HL-60/S4 treated with retinoic acid at 250 ng/mL for 4 days and 3 days (cell line): ENCODE data around the gene PDE10A.
"Not testable (repeated sequence)": the region's sequence is repeated elsewhere in the genome, so short reads cannot be mapped to it uniquely, and the experiment has no call there.

Experiments
- in situ Hi-C: fragments of 300-500 bp; cut with MboI; formaldehyde crosslinking; loops from 2 replicates; pipeline ENCODE4 v1.7.0; 2022; ENCODE audit warnings: low sequenced_read_pairs

Gene PDE10A

DNA sequence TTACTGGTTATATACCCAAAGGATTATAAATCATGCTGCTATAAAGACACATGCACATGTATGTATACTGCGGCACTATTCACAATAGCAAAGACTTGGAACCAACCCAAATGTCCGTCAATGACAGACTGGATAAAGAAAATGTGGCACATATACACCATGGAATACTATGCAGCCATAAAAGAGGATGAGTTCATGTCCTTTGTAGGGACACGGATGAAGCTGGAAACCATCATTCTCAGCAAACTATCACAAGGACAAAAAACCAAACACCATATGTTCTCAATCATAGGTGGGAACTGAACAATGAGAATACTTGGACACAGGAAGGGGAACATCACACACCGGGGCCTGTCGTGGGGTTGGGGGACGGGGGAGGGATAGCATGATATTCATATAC, 104.9 kb downstream of the PDE10A start:
- in situ Hi-C loops = not testable (repeated sequence)

DNA sequence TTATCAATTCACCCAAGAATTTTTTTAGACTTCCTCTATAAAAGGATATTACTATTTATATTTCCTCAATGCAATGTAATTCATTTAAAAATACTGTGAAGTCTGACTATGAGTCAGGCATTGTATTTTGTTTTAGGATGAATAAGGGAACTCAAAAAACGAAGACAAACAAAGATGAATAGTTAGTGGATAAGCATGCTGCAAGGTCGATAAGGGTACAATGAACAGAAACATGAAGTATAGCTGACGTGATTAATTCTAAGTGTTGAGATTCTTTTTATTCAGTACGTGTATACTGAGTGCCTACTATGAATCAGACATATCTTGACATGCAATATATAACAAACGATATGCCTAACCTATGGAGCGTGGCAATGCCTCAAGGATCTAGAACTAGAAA, 105.4 kb downstream of the PDE10A start:
- in situ Hi-C loops = no loop called here

DNA sequence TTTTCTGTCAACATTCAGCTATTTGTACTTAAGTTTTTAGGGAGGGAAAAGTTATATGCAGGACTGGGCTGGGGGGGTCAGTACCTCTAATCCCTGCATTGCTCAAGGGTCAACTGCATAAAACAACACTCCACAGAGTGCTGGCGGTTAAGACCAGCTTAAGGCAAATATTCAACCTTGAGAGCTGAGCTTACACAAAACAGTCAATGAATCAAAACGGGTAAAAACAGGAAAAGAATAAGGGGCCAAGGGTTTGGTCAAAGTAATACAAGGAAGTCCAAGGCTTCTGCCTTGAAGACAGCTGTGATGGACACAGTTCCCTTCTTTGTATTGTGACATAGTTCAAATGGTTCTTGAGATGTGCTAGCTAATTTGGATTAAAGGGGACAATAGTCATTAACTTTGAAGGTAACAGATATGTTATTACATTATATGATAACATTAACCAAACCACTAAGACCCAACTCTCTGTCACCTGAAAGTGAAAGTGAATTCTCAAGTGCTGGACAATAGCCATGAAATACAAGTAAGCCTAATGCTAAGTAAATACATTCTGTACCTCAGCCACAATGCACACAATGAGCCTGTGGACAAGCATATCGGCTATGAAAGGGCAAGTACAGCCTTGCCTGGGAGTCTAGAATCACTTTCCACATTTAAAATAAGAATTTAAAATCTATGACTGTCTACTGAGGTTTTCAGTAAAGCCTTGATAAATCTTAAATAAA, 106.8 kb downstream of the PDE10A start:
- in situ Hi-C loops = no loop called here

DNA sequence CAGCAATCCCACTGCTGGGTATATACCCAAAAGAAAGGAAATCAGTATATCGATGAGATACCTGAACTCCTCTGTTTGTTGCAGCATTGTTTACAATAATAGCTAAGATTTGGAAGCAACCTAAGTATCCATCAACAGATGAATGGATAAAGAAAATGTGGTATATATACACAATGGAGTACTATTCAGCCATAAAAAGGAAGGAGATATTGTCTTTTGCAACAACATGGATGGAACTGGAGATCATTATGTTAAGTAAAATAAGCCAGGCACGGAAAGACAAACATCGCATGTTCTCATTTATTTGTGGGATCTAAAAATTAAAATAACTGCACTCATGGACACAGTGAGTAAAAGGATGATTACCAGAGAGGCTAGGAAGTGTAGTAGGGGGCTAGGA, 108.4 kb downstream of the PDE10A start:
- in situ Hi-C loops = not testable (repeated sequence)

DNA sequence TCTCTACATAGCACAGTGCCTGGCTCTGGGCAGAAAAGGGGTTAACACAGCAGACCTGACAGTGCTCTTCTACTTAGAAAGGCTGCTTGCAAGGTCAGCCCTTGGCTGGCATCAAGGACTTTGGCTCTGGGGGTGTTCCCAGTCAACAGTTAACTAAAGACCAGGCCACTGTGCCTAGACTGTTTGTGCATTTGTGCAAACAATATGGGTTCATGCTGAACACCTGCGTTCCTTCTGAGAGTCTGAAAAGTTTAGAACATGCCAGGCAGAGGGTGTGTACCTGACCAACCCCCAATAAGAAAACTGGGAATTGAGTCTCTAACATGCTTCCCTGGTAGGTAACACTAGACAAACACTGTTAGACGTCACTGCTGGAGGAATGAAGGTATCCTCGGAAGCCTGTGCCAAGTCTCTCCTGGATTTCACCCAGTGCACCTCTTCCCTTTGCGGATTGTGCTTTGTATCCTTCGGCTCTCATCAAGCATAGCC, 110.7 kb downstream of the PDE10A start:
- in situ Hi-C loops = no loop called here

DNA sequence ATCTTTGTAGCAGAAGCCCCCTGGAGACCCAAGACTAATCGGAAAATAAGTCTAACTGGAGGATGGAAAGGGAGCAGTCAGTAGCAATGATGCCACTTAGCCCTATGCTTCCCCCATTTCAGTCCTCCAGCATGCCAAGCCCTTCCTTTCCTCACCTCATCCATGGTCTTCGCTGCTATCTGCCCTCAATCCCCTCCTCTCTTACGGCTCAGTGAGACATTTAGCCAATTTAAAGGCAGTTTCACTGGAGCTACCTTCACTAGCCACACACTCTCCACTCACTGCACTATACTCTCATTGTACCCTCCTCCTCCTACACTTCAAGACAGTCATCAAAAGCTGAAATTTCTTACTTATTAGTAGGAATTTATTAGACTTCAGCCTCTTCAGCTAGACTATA, 111.2 kb downstream of the PDE10A start:
- in situ Hi-C loops = no loop called here

DNA sequence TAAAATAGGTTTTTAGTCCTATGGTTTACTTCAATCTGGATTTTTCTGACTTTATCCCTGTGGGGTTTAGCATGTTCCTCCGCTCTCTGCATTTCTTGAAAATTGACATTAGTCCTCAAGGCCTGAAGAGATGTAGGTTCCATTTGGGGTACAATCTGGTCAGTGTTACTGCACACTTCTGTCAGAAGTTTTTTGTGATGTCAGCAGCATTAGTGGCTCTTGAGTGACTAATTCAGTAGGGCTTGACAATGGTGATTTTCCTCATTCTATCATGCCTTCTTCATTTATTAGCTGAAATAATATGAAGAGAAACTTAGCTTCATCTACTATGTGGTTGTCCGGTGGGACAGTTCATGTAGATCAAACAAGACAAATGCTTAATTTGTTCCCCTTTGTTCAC, 114.6 kb downstream of the PDE10A start:
- in situ Hi-C loops = no loop called here

DNA sequence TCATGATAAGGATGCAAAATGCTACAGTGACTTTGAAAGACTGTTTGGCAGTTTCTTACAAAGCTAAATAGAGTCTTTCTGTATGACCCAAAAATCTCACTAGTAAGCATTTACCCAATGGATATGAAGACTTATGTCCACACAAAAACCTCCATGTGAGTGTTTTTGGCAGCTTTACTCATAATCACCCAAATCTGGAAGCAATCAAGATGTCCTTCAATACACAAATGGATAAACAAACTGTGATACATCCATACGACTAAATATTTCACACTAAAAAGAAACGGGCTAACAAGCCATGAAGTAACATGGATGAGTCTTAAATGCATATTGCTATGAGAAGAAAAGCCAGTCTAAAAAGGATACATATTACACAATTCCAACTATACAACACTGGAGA, 117.2 kb downstream of the PDE10A start:
- in situ Hi-C loops = no loop called here

DNA sequence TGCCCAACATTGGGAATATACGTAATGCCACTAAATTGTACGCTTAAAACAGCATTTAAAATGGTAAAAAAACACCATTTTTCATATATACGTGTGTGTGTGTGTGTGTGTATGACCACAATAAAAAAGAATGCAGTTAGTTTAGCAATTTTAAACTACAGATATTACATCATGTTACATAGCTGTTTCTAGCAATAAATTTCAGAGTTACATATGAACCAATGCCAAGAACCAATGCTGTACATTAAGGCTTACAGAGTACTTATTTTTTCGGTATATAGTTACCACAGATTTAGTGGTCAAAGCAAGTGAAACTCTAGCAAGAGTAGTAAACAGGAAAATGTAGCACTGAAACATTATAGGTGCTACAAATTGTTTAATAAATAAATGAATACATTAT, 119.3 kb downstream of the PDE10A start:
- in situ Hi-C loops = no loop called here

DNA sequence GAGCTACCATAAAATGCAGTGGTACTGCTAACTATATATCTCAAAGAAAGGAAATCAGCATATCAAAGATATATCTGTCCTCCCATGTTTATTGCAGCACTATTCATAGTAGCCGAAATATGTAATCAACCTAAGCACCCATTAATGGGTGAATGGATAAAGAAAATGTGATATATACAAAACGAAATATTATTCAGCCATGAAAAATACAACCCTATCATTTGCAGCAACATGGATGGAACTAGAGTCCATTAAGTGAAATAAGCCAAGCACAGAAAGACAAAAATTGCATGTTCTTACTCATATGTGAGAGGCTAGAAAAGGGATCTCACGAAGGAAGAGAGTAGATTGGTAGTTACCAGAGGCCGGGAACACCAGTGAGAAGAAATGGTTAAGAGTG, 126.1 kb downstream of the PDE10A start:
- in situ Hi-C loops = no loop called here

DNA sequence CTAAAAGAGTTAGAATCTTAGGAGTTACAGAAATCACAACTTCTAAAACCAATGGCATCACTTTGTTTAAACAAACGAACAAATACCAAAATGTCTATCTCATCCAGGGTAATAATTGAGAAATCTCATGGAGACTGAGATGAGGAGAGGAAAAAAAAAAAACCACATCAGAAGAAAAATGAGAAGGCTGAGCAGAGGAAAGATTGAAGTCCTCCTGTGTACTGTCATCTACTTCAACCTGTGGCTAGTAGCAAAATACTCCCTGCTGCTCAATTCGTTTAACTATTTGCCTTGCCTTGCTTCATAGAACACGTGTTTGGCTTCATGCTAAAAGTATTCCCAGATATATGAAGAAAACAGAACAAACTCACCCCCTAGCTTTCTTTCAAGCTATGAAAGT, 143.7 kb downstream of the PDE10A start:
- in situ Hi-C loops = no loop called here

DNA sequence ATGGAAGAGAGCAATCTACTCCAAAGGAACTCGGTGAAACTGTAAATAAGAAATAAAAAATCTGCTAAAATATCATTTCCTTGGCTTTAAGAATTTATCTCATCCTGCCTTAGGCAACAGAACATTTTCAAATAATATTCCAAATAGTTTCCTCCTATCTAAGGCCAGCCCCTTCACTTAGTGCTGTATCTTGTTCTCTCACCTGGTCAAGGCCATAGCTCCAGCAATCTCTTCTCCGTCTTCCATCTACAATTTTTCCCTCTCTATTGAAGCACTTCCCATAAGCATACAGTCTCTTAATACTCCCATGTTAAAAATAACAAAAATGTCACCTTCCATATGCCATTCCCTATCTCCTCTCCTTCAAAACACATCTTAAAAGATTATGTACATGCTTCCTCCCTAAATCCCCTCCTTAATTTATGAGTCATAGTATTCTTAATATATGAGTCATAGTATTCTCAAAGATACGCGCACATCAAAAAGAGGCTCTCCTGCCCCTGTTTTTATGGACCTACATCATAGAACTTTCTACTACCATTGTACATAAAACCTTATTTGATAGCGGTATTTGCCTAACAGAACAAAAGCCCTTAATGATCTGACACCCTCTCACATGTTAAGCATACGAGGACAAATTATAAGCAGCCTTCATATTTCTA, 146.9 kb downstream of the PDE10A start:
- in situ Hi-C loops = no loop called here

DNA sequence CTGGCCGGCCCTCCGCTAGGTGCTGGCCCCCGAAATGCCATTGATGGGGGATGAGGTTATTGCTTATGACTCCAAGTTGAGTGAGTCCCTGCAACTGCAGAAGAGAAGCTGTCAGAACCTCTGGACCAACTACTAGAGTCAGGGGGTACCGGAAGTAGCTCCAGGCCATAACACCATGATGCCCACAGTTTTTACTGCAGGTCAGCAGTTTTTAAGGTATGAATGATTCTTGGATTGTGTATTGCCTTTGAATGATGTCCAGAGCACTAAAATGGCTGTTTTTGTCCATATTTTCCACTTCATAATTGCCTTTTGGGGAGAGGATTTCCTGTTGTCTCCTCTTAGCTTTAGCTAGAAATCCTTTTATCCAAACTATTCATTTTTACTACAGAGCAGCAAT, 148.4 kb downstream of the PDE10A start:
- in situ Hi-C loops = no loop called here

DNA sequence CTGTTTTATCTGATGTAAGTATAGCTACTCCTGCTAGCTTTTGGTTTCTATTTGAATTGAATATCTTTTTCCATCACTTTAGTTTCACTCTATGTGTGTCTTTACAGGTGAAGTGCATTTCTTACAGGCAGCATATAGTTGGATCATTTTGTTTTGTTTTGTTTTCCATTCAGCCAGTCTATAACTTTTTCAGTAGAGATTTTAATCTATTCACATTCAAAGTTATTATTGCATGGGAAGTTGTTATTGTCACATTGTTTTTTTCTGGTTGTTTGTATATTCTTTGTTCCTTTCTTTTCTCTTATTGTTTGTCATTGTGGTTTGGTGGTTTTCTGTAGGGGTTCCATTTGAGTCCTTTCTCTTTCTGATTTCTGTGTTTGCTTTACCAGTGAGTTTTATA, 151.2 kb downstream of the PDE10A start:
- in situ Hi-C loops = no loop called here

DNA sequence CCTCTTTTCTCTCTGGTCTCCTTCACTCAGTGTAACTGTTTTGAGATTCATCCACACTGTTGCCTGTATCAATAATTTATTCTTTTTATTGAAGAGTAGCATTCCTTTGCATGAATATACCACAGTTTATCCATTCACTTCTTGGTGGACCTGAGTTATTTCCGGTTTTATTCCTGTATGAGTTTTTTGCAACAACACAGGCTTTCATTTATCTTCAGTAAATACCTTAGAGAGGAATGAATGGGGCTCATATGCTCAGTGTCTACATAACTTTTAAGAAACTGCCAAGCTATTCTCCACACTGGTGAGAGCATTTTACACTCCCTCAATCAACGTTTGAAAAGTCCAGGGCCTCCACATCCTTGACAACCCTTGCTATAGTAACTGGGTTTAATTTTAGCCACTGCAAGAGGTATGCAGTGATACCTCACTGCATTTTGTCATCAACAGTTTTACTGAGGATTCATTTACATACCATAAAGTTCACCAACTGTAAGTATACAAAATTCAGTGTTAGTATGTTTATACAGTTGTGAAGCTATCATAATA, 154.6 kb downstream of the PDE10A start:
- in situ Hi-C loops = no loop called here

DNA sequence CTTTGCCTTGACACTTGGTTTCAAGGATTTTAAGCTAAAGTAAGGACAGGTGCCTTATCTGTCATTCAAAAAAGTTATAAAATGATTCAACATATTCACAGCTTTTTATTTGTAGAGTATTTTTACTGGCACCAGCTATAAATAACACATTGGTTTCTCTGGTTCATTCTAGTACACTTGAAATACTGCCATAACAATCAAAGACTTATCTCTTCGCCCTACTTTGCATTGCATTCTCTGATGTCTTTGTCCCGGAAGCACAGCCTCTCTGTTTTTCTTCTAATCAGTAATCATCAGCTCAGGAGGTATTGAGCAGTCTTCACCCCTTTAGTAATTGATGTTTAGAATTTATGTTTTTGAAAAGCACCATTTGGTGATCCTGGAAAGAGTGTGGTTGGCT, 156.4 kb downstream of the PDE10A start:
- in situ Hi-C loops = no loop called here

DNA sequence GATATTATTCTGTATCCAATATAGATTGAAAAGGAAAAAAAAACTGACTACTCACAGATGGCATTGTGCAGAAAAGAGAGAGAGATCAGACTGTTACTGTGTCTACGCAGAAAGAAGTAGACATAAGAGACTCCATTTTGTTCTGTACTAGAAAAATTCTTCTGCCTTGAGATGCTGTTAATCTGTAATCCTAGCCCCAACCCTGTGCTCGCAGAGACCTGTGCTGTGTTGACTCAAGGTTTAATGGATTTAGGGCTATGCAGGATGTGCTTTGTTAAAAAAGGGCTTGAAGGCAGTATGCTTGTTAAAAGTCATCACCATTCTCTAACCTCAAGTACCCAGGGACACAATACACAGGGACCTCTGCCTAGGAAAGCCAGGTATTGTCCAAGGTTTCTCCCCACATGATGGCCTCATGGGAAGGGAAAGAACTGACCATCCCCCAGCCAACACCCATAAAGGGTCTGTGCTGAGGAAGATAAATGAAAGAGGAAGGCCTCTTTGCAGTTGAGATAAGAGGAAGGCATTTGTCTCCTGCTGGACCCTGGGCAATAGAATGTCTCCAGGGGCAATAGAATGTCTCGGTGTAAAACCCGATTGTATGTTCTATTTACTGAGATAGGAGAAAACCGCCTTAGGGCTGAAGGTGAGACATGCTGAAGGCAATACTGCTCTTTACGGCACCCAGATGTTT, 162.7 kb downstream of the PDE10A start:
- in situ Hi-C loops = not testable (repeated sequence)

DNA sequence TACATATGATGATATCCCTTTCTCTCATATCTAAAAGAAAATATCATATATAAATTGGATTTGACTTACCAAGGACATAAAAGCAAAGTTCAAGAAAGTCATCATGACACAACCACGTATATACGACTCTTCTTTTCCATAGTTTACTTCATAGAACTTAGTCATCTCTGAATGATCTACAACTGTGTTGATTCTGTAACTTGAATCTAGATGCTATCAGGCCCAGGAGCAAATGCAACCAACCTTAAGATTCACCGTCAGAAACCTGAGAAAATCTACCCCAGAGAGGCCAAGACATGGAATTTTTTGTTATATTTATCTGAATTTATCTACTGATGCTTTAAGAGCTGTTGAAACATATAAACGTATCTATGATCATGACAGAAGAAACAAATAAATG, 165.6 kb downstream of the PDE10A start:
- in situ Hi-C loops = no loop called here

DNA sequence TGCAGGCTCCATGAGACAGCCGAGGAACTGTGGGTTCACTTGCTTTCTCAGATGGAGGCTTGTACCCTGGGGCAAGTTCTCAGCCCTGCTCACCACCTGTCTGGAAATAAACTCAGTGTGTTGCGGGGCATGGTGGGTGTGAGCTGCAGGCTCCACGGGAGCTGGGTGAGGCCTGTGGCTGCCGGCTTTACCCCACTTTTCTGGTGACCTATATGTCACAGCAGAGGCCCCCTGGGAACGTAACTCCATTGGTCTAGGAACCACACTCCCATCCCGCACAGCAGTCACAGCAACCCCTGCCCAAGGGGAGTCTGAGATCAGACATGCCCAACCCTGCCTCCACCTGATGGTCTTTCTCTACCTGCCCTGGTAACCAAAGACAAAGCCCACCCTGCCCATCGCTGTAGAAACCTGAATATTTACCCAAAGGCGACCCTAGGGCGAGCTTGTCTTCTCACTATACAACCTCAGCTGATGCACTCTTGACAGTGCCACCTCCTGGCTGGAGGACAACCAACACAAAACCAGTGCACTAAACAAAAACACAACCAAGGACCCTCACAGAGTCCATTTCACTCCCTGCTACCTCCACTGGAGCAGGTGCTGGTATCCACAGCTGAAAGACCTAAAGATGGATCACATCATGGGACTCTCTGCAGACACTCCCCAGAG, 174.3 kb downstream of the PDE10A start:
- in situ Hi-C loops = no loop called here

DNA sequence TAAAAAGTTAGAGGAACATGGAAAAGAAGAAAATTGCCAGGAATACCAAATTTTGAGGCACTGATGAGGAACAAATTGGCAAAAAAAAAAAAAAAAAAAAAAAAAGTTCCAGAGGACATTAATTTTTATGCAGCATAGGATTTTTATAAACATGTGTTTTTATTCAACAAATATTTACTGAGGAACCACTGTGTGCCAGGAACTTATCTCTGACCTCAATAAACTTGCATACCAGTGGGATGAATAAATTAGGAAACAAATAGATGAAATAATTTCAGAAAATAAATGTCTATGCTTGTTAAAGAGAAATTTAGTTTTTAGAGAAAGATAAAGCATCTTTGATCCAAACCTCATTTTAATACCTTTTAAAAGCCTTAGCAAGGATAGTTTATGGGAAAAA, 175.1 kb downstream of the PDE10A start:
- in situ Hi-C loops = no loop called here

DNA sequence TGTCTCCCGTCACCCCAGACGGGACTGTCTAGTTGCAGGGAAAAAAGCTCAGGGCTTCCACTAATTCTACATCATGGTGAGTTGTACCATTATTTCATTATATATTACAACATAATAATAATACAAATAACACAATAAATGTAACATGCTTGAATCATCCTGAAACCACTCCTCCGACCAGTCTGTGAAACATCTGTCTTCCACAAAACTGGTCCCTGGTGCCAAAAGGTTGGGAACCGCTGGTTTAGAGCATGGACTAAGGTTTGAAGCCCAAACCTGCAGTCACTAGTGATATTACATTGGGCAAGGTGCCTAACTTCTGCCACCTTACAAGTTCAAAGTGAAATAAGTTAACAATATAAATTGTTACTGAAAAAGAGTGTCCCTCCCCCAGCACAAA, 175.7 kb downstream of the PDE10A start:
- in situ Hi-C loops = no loop called here
